Measurements from ENCODE around the gene APBA1. TPM values are rescaled to one million over a fixed set of nuclear protein-coding genes. Genes with fewer than 3 reads are reported as not detected.

Gene APBA1
- total and polyA plus RNA-seq, 9 of the 15 experiments (the other 6 are each of a cell fraction or from before 2014, with no cell fraction given) = 0.01 to 0.02 TPM; not detected in 7

DNA sequence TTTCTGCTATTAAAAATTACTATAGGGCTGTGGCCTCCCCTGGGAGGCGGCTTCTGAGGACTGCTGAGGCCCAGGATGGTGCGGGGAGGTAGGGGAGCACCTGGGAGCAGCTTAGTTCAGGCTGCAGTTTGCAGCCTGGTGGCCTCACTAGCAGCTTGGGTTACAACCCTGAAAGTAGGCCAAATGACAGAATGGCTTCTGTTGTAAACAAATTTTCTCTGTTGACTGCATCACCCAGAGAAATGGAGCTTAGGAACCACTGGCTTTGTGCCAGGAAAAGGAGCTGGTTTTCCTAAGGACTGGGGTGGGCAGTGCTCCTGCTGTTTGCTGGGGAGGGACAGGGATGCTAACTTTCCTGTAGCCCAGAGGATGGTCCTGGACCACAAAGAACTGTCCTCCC, 216.9 kb downstream of the APBA1 start:
- Histone ChIP-seq H3K27ac (ENCODE audit: extremely low read depth, low read depth, low read length) (no peak overlapping the region), H3K4me3 (no peak overlapping the region), H3K9ac (ENCODE audit: insufficient read depth in 1 of 2, low read depth in 2 of 2, low read length in 2 of 2) (no peak overlapping the region), H3K27me3 (ENCODE audit: control insufficient read depth in 2 of 2, insufficient read depth in 2 of 2, low read length in 2 of 2) (peaks cover 2 to 37% of the 10 kb centered on the region in 2 experiments; a peak in 3 of 5 replicates), H3K9me1 (ENCODE audit: control insufficient read depth, insufficient read depth, low read length) (no peaks in the 10 kb centered on the region), H3K4me1 (replicated peaks in 1 of 2; ENCODE audit: control insufficient read depth in 2 of 2, insufficient read depth in 2 of 2, low read length in 2 of 2) (no peaks in the 10 kb centered on the region), H3K36me3 (ENCODE audit: control insufficient read depth, insufficient read depth, low read length) (no peaks in the 10 kb centered on the region), H3K79me2 (ENCODE audit: control insufficient read depth, insufficient read depth, low read length) (no peaks in the 10 kb centered on the region), H4K20me1 (replicated peaks; ENCODE audit: control insufficient read depth, insufficient read depth, low read length) (no peaks in the 10 kb centered on the region), H2AFZ (ENCODE audit: low read depth, low read length) (no peak overlapping the region), H3K4me2 (ENCODE audit: insufficient read depth, low read length) (no peak overlapping the region), H3K9me3 (replicated peaks; ENCODE audit: control insufficient read depth, insufficient read depth, low read depth, low read length) (no peaks in the 10 kb centered on the region)
- WGBS (ENCODE audit: insufficient coverage, low coverage, missing lambda C conversion rate) = 0% methylated on average over 2 of the region's 2 CpGs
- CTCF ChIA-PET (ENCODE audit: low intra/inter-chr PET ratio) = no interaction called here
- no peak for ATAC-seq
- TF ChIP-seq NFIC (IDR thresholded peaks at IDR 0.05) (peak; percentile 48; the same call in 1 of the 2 replicates), NFRKB (IDR thresholded peaks at IDR 0.05; ENCODE audit: low read depth) (no peak)
- POLR2A ChIA-PET = interaction anchor here (0.7 kb wide), 1 partner anchor 34 kb away, joined by 3 read pairs; no protein-coding TSS in a partner anchor
- no TSS peak for BruUV-seq (replicated peaks)
- intact Hi-C loops (cut with micrococcal nuclease) = no loop called here
- in situ Hi-C loops (cut with MboI) = no loop called here
- FAIRE-seq = no peak
- no peak for DNase-seq (ENCODE audit: extremely low read depth in 1 of 4, low spot score in 3 of 4)

DNA sequence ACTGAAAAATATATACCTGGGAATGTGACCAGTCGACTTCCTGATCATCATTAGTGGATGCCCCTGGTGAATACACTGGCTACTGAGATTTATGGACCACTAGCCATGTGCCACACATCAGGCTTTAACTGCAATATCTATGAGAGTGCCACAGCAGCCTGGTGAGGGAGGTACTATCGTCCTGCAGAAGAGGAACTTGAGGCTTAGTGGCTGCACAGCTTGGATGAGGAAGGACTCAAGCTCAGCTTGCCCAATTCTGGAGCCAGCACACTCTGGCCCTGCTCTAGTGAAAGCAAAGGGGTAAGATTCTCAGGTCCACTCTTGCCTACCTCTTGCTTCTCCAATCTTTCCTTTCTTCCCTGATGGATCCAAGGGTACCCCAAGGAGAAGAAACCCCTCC, 217.8 kb downstream of the APBA1 start:
- 0% methylated on average over 2 of the region's 2 CpGs for WGBS (ENCODE audit: insufficient coverage, low coverage, missing lambda C conversion rate)
- CTCF ChIA-PET (ENCODE audit: low intra/inter-chr PET ratio) = no interaction called here
- no peaks in the 10 kb centered on the region for H3K4me1 ChIP-seq (replicated peaks in 1 of 2; ENCODE audit: control insufficient read depth in 2 of 2, insufficient read depth in 2 of 2, low read length in 2 of 2)
- DNase-seq (ENCODE audit: extremely low read depth in 1 of 4, low spot score in 3 of 4) = no peak
- intact Hi-C loops (cut with micrococcal nuclease) = no loop called here
- no peaks in the 10 kb centered on the region for H3K79me2 ChIP-seq (ENCODE audit: control insufficient read depth, insufficient read depth, low read length)
- in situ Hi-C loops (cut with MboI) = no loop called here
- no peaks in the 10 kb centered on the region for H4K20me1 ChIP-seq (replicated peaks; ENCODE audit: control insufficient read depth, insufficient read depth, low read length)
- POLR2A ChIA-PET = interaction anchor here (0.7 kb wide), 1 partner anchor 33 kb away, joined by 3 read pairs; no protein-coding TSS in a partner anchor
- H3K27ac ChIP-seq (ENCODE audit: extremely low read depth, low read depth, low read length) = no peak overlapping the region
- no peak overlapping the region for H3K4me3 ChIP-seq
- no peak for FAIRE-seq
- H3K9me1 ChIP-seq (ENCODE audit: control insufficient read depth, insufficient read depth, low read length) = no peaks in the 10 kb centered on the region
- H3K36me3 ChIP-seq (ENCODE audit: control insufficient read depth, insufficient read depth, low read length) = no peaks in the 10 kb centered on the region
- BruUV-seq (replicated peaks) = no TSS peak
- H3K4me2 ChIP-seq (ENCODE audit: insufficient read depth, low read length) = no peak overlapping the region
- no peak overlapping the region for H3K9ac ChIP-seq (ENCODE audit: insufficient read depth in 1 of 2, low read depth in 2 of 2, low read length in 2 of 2)
- no peaks in the 10 kb centered on the region for H3K9me3 ChIP-seq (replicated peaks; ENCODE audit: control insufficient read depth, insufficient read depth, low read depth, low read length)
- H2AFZ ChIP-seq (ENCODE audit: low read depth, low read length) = no peak overlapping the region
- H3K27me3 ChIP-seq (ENCODE audit: control insufficient read depth in 2 of 2, insufficient read depth in 2 of 2, low read length in 2 of 2) = peaks cover 2 to 33% of the 10 kb centered on the region in 2 experiments; a peak in 3 of 5 replicates
- TF ChIP-seq ZNF143 (CRISPR knock-in tag; IDR thresholded peaks at IDR 0.05) = no peak
- TF ChIP-seq ZNF354B (CRISPR knock-in tag; IDR thresholded peaks at IDR 0.05) = no peak
- TF ChIP-seq ZNF609 (CRISPR knock-in tag; IDR thresholded peaks at IDR 0.05; ENCODE audit: borderline replicate concordance) = no peak
- no peak for TF ChIP-seq BDP1 (IDR thresholded peaks at IDR 0.05; ENCODE audit: insufficient read depth, insufficient read length)
- TF ChIP-seq, protein P1, sequence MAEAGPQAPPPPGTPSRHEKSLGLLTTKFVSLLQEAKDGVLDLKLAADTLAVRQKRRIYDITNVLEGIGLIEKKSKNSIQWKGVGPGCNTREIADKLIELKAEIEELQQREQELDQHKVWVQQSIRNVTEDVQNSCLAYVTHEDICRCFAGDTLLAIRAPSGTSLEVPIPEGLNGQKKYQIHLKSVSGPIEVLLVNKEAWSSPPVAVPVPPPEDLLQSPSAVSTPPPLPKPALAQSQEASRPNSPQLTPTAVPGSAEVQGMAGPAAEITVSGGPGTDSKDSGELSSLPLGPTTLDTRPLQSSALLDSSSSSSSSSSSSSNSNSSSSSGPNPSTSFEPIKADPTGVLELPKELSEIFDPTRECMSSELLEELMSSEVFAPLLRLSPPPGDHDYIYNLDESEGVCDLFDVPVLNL (CRISPR knock-in tag; IDR thresholded peaks at IDR 0.05; ENCODE audit: low read depth) = no peak
- no peak for TF ChIP-seq TGIF2 (CRISPR knock-in tag; IDR thresholded peaks at IDR 0.05)
- TF ChIP-seq ARHGAP35 (IDR thresholded peaks at IDR 0.05; ENCODE audit: partially characterized antibody) = no peak
- no peak for TF ChIP-seq HMGN3 (IDR thresholded peaks at IDR 0.05; ENCODE audit: borderline replicate concordance, extremely low read depth, insufficient read length, low read depth, low read length)
- TF ChIP-seq TRIM24 (IDR thresholded peaks at IDR 0.05) = no peak
- no peak for ATAC-seq
